ENCODE data around the gene ARMC7. TPM values are rescaled to one million over a fixed set of nuclear protein-coding genes. Genes with fewer than 3 reads are reported as not detected.

The ARMC7 gene
- total and polyA plus RNA-seq, 2 of the 4 experiments (the other 2 are of a cell fraction): 1.8 to 6.9 TPM

DNA sequence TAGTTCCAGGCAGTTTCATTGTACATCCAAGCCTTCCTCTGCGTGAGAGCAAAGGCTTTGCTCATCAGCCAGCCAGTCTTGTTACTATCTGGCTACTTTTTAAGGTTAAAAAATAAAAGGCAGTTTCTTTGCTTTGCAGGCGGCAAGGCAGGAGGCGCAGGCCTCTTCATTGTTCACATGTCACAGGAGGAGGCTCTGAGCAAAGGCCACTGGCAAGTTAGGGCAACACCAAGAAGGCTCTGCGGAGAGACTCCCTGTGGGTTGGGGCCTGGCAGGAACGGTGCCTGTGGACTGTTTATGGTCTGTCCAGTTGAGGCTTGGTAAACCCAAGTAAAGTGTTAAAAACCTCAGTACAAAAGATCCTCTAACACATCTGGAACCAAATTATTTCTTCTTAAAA is 25.7 kb downstream of the ARMC7 start:
- Histone ChIP-seq H2AFZ (replicated peaks; ENCODE audit: low read length, poor library complexity) (no peak overlapping the region), H4K8ac (ENCODE audit: low read depth in 2 of 2, low read length in 2 of 2) (no peak overlapping the region), H3K23ac (ENCODE audit: low read depth, low read length) (no peak overlapping the region), H3K4me1 (ENCODE audit: control insufficient read depth, insufficient read depth, low read length) (peaks cover 3% of the 10 kb centered on the region; the same call in 1 of the 2 replicates), H3K18ac (ENCODE audit: low read depth, low read length) (no peak overlapping the region), H4K91ac (ENCODE audit: insufficient read depth, low read depth, low read length) (no peak overlapping the region), H3K56ac (ENCODE audit: extremely low read depth, insufficient read depth, low read length) (no peak overlapping the region), H3K79me1 (ENCODE audit: low read depth in 1 of 2, low read length in 2 of 2) (peaks cover 30 to 59% of the 10 kb centered on the region in 2 experiments), H2BK20ac (ENCODE audit: low read depth, low read length) (no peak overlapping the region), H3K4ac (ENCODE audit: low read depth, low read length) (no peak overlapping the region), H3K14ac (replicated peaks; ENCODE audit: low read depth, low read length) (no peak overlapping the region), H2BK15ac (ENCODE audit: low read depth, low read length) (no peak overlapping the region), H3K9me1 (ENCODE audit: insufficient read depth, low read length) (peaks cover 2% of the 10 kb centered on the region; the same call in 1 of the 2 replicates), H4K5ac (ENCODE audit: low read depth, low read length) (no peak overlapping the region), H2AK9ac (replicated peaks; ENCODE audit: low read depth, low read length, poor library complexity) (no peak overlapping the region), H3K9me3 (ENCODE audit: control insufficient read depth, insufficient read depth, low read length) (no peaks in the 10 kb centered on the region), H3K4me2 (ENCODE audit: low read depth, low read length) (no peak overlapping the region), H2AK5ac (ENCODE audit: low read depth, low read length) (no peak overlapping the region), H4K20me1 (ENCODE audit: insufficient read depth, low read length) (peaks cover 3% of the 10 kb centered on the region; the same call in 1 of the 2 replicates), H3K27me3 (ENCODE audit: control insufficient read depth, insufficient read depth, low read length) (no peaks in the 10 kb centered on the region), H3K9ac (ENCODE audit: low read depth, low read length) (no peak overlapping the region), H3K27ac (ENCODE audit: insufficient read depth, low read length) (no peak overlapping the region), H3K36me3 (ENCODE audit: control insufficient read depth, insufficient read depth, low read length) (peaks cover 16% of the 10 kb centered on the region), H2BK5ac (ENCODE audit: low read depth, low read length, poor library complexity, severe bottlenecking) (no peak overlapping the region), H3K4me3 (ENCODE audit: insufficient read depth, low read depth, low read length) (no peak overlapping the region), H2BK120ac (ENCODE audit: low read depth, low read length) (no peak overlapping the region)
- dilution Hi-C loops (cut with HindIII; ENCODE audit: low sequenced_read_pairs, unreplicated experiment): no loop called here
- 88% methylated on average over 2 of the region's 5 CpGs; no CpG with 5 or more reads in 1 of the 2 experiments for WGBS, 2 experiments (ENCODE audit: extremely low coverage in 2 of 2, insufficient read length in 1 of 2)
- in situ Hi-C loops (cut with MboI; ENCODE audit: low sequenced_read_pairs): no loop called here
- ChIA-PET CTCF (no interaction called here), POLR2A (ENCODE audit: unreplicated experiment) (no interaction called here)
- intact Hi-C loops (cut with micrococcal nuclease): no loop called here
- ATAC-seq (ENCODE audit: low read depth) (no peak), DNase-seq (no peak)
- TF ChIP-seq MXI1 (IDR thresholded peaks at IDR 0.05; ENCODE audit: borderline replicate concordance, low read depth, low read length) (no peak), CEBPB (IDR thresholded peaks at IDR 0.05; ENCODE audit: low read depth, low read length) (no peak), BHLHE40 (IDR thresholded peaks at IDR 0.05; ENCODE audit: low read depth, low read length) (no peak), NFE2L2 (IDR thresholded peaks at IDR 0.05; ENCODE audit: low read depth, low read length) (no peak), POLR2A (IDR thresholded peaks at IDR 0.05; ENCODE audit: low read depth, low read length) (no peak), RCOR1 (IDR thresholded peaks at IDR 0.05; ENCODE audit: insufficient replicate concordance, low read length) (no peak), RAD21 (IDR thresholded peaks at IDR 0.05; ENCODE audit: low read length) (no peak), SMC3 (IDR thresholded peaks at IDR 0.05; ENCODE audit: low read depth, low read length) (no peak), FOS (IDR thresholded peaks at IDR 0.05; ENCODE audit: low read depth, low read length) (no peak), CTCF (conservative IDR thresholded peaks at IDR 0.05; ENCODE audit: low read depth, low read length) (no peak)
- TF ChIP-seq, protein P1, sequence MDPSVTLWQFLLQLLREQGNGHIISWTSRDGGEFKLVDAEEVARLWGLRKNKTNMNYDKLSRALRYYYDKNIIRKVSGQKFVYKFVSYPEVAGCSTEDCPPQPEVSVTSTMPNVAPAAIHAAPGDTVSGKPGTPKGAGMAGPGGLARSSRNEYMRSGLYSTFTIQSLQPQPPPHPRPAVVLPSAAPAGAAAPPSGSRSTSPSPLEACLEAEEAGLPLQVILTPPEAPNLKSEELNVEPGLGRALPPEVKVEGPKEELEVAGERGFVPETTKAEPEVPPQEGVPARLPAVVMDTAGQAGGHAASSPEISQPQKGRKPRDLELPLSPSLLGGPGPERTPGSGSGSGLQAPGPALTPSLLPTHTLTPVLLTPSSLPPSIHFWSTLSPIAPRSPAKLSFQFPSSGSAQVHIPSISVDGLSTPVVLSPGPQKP (IDR thresholded peaks at IDR 0.05; ENCODE audit: borderline replicate concordance, low read depth, low read length): no peak
- TF ChIP-seq, protein P2, sequence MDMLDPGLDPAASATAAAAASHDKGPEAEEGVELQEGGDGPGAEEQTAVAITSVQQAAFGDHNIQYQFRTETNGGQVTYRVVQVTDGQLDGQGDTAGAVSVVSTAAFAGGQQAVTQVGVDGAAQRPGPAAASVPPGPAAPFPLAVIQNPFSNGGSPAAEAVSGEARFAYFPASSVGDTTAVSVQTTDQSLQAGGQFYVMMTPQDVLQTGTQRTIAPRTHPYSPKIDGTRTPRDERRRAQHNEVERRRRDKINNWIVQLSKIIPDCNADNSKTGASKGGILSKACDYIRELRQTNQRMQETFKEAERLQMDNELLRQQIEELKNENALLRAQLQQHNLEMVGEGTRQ (IDR thresholded peaks at IDR 0.05; ENCODE audit: low read depth, low read length): no peak
- BruUV-seq (replicated peaks): TSS peak; percentile 74
